ENCODE results near the gene CDH6. TPM values are rescaled to one million over a fixed set of nuclear protein-coding genes. Genes with fewer than 3 reads are reported as not detected.

Gene CDH6
- total RNA-seq, 1 donor from 2014 or later: not detected

DNA sequence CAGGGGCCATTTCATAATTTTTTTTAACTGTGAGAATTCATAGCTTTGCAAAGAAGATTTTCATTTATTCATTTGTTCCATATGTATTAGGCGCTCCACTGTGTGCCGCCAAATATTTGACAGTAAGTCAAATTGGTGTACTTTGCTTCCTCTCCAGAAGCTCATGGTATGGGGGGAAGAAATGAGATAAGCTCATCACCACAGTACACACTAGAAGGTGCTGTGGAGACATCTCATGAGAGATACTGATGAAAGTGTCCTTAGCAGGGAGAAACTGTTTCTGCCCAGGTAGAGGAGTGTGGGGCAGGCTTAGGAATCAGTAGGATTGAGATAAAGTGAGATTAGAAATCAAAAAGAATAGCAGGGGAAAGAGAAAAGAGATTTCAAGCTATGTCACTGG lies 136.2 kb downstream of the CDH6 start:
- Mint-ChIP-seq H3K4me1 (no peaks in the 10 kb centered on the region), H3K4me3 (no peak overlapping the region), H3K9me3 (no peaks in the 10 kb centered on the region), H3K36me3 (ENCODE audit: low read depth) (no peaks in the 10 kb centered on the region), H3K27me3 (no peaks in the 10 kb centered on the region), H3K27ac (no peak overlapping the region)
- POLR2A ChIA-PET: no interaction called here
- no peak for ATAC-seq (ENCODE audit: low read depth)
- DNase-seq: no peak
- CTCF ChIA-PET: no interaction called here
- TF ChIP-seq, protein P1, sequence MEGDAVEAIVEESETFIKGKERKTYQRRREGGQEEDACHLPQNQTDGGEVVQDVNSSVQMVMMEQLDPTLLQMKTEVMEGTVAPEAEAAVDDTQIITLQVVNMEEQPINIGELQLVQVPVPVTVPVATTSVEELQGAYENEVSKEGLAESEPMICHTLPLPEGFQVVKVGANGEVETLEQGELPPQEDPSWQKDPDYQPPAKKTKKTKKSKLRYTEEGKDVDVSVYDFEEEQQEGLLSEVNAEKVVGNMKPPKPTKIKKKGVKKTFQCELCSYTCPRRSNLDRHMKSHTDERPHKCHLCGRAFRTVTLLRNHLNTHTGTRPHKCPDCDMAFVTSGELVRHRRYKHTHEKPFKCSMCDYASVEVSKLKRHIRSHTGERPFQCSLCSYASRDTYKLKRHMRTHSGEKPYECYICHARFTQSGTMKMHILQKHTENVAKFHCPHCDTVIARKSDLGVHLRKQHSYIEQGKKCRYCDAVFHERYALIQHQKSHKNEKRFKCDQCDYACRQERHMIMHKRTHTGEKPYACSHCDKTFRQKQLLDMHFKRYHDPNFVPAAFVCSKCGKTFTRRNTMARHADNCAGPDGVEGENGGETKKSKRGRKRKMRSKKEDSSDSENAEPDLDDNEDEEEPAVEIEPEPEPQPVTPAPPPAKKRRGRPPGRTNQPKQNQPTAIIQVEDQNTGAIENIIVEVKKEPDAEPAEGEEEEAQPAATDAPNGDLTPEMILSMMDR (IDR thresholded peaks at IDR 0.05): no peak
- intact Hi-C loops (cut with micrococcal nuclease): no loop called here

DNA sequence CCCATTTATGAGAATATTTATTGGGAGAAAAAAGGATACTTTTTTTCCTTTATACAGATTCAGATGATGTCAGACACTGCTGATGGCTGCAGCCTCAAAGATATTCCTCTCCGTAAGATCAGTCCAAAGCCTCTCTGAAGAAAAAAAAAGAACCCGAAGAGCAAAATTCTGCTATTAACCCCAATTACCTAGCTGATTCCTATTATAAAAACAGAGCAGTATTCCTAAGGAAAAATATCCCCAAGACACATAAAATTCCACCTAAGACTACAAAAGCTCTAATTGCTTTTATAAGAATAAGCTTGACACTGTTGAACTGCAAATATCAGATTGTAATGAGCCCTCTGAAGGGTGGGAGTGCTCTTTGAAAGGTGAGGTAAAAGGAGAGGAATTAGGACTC lies 138.7 kb downstream of the CDH6 start:
- no peaks in the 10 kb centered on the region for H3K4me1 Mint-ChIP-seq
- H3K36me3 Mint-ChIP-seq (ENCODE audit: low read depth): no peaks in the 10 kb centered on the region
- CTCF ChIA-PET: no interaction called here
- TF ChIP-seq, protein P1 (IDR thresholded peaks at IDR 0.05): no peak
- no peak for DNase-seq
- no peak for ATAC-seq (ENCODE audit: low read depth)
- no peak overlapping the region for H3K4me3 Mint-ChIP-seq
- H3K27me3 Mint-ChIP-seq: no peaks in the 10 kb centered on the region
- H3K27ac Mint-ChIP-seq: no peak overlapping the region
- intact Hi-C loops (cut with micrococcal nuclease): no loop called here
- H3K9me3 Mint-ChIP-seq: no peaks in the 10 kb centered on the region
- POLR2A ChIA-PET: no interaction called here

DNA sequence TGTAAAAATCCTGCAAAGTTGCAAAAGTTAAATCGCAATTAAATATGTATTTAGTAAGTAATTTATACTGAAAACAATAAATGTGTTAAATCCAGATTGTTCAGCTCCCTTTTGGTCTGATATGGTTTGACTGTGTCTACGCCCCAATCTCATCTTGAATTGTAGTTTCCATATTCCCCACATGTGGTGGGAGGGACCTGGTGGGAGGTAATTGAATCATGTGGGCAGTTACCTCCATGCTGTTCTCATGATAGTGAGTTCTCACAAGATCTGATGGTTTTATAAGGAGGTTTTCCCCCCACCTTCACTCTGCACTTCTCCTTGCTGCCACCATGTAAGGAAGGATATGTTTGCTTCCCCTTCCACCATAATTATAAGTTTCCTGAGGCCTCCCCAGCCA lies 140.0 kb downstream of the CDH6 start:
- intact Hi-C loops (cut with micrococcal nuclease): no loop called here
- Mint-ChIP-seq H3K36me3 (ENCODE audit: low read depth) (no peaks in the 10 kb centered on the region), H3K27me3 (no peaks in the 10 kb centered on the region), H3K27ac (no peak overlapping the region), H3K4me1 (no peaks in the 10 kb centered on the region), H3K9me3 (no peaks in the 10 kb centered on the region), H3K4me3 (no peak overlapping the region)
- ATAC-seq (ENCODE audit: low read depth): no peak
- DNase-seq: no peak
- ChIA-PET CTCF (no interaction called here), POLR2A (no interaction called here)
- TF ChIP-seq, protein P1 (IDR thresholded peaks at IDR 0.05): no peak

DNA sequence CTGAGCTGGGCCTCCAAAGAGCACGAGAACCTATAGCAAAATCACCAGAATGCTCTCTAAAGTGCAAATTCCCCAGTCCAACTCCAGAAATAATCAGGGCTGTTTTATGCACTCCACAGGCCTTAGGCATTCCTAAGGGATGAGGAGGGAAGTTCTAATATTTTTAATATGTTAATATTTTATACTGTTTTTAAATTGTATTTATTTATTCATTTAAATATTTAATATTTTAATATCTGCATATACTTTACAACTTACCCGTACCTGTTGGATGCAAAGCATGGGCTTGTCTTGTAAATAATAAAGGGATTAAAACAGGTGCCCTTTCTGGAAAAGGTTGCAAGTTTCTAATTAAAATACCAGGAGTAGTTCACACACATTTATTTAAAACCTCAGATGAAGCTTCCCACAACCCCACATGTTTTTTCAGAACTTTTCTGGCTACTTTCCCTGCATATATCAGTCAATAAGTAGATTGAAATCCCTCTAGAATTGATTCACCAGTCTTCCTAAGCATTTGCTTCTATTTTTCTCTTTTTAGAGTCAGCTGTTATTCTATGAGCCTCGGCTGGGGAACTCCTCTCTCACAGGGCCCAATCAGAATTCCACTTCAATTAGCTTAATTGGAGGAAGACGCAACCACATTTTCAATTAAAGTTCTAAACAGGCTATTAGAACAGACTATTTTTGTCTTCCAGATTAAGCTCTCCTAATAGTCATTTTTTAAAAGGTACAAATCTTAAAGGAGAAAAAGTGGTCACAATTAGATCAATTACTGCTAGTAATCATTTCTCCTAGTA lies 140.8 kb downstream of the CDH6 start:
- CTCF ChIA-PET: no interaction called here
- no peak overlapping the region for H3K27ac Mint-ChIP-seq
- TF ChIP-seq, protein P1 (IDR thresholded peaks at IDR 0.05): no peak
- H3K27me3 Mint-ChIP-seq: no peaks in the 10 kb centered on the region
- no peak overlapping the region for H3K4me3 Mint-ChIP-seq
- no peaks in the 10 kb centered on the region for H3K4me1 Mint-ChIP-seq
- no peaks in the 10 kb centered on the region for H3K36me3 Mint-ChIP-seq (ENCODE audit: low read depth)
- intact Hi-C loops (cut with micrococcal nuclease): no loop called here
- no peak for ATAC-seq (ENCODE audit: low read depth)
- no peak for DNase-seq
- H3K9me3 Mint-ChIP-seq: no peaks in the 10 kb centered on the region
- POLR2A ChIA-PET: no interaction called here

DNA sequence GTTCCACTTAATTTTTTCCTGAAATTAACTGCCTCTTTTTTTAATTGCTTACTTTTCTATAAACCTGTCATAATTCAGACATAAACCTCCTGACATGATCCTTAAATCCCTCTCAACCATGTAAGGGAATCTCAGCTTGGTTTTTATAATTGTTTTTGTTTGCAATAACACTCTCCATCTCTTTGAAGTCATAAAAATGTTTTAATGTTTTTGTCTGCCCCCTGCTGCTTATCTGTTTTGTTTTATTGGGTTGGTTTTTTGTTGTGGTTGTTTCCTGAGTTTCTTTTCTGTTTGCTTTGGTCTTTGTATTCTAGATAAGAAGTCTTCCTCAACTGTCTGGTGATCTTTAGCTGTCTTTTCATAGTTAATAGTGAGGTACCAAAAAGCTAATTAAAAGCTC lies 142.0 kb downstream of the CDH6 start:
- ATAC-seq (ENCODE audit: low read depth) (no peak), DNase-seq (no peak)
- Mint-ChIP-seq H3K4me3 (no peak overlapping the region), H3K36me3 (ENCODE audit: low read depth) (no peaks in the 10 kb centered on the region), H3K27ac (no peak overlapping the region), H3K27me3 (no peaks in the 10 kb centered on the region), H3K9me3 (no peaks in the 10 kb centered on the region), H3K4me1 (no peaks in the 10 kb centered on the region)
- intact Hi-C loops (cut with micrococcal nuclease): no loop called here
- POLR2A ChIA-PET: no interaction called here
- CTCF ChIA-PET: no interaction called here
- TF ChIP-seq, protein P1 (IDR thresholded peaks at IDR 0.05): no peak

Data from activated B cell treated with CpG ODN at 0.5 μM for 24 hours (primary cell).